GM12874 (cell line): Measurements from ENCODE around the gene AKR1B15.

Experiments used
- CTCF ChIP-seq: IDR thresholded peaks from 2 replicates; pipeline ENCODE4 v1.5.1; 2011; ENCODE audit warnings: low read depth, mild to moderate bottlenecking, control low read depth, low read length, moderate library complexity; ENCODE audit not compliant: insufficient read depth

The AKR1B15 gene

GRCh38 chr7:134584290-134584689 lies 35.4 kb downstream of the AKR1B15 start:
- no peak for TF ChIP-seq CTCF

GRCh38 chr7:134585897-134586296 lies 37.0 kb downstream of the AKR1B15 start:
- no peak for TF ChIP-seq CTCF

- TF ChIP-seq CTCF: no peak
Measured at GRCh38 chr7:134587750-134588149, 38.8 kb downstream of the AKR1B15 start.

GRCh38 chr7:134589491-134589941 lies 40.6 kb downstream of the AKR1B15 start:
- TF ChIP-seq CTCF: no peak

- no peak for TF ChIP-seq CTCF
Measured at GRCh38 chr7:134593530-134594392, 44.9 kb downstream of the AKR1B15 start.

GRCh38 chr7:134594877-134595276 lies 46.0 kb downstream of the AKR1B15 start:
- TF ChIP-seq CTCF: no peak

- no peak for TF ChIP-seq CTCF
Measured at GRCh38 chr7:134599371-134599770, 50.5 kb downstream of the AKR1B15 start.
